Fibroblast of lung (primary cell): ENCODE measurements around the gene MRTO4. TPM values are rescaled to one million over a fixed set of nuclear protein-coding genes. Genes with fewer than 3 reads are reported as not detected.
"Not testable (repeated sequence)": the region's sequence is repeated elsewhere in the genome, so short reads cannot be mapped to it uniquely, and the experiment has no call there.

Experiments
- DNase-seq, 2 donors: peaks; one replicate each; pipeline versions ENCODE4 v3.0.0 to v3.0.0-alpha.2; 2010; ENCODE audit warnings: low read depth in 2 of 2
- H2AFZ ChIP-seq: 2 replicates; pipeline ENCODE4 v1.5.1; 2012; ENCODE audit warnings: low read length, control low read depth, inconsistent platforms
- H3K27ac ChIP-seq: 2 replicates; pipeline ENCODE4 v1.5.1; 2011; ENCODE audit warnings: low read length, control low read depth; ENCODE audit not compliant: insufficient read depth
- H3K27me3 ChIP-seq: 2 replicates; pipeline ENCODE4 v1.5.1; 2011; ENCODE audit warnings: mild to moderate bottlenecking, low read length; ENCODE audit not compliant: control insufficient read depth, insufficient read depth
- H3K36me3 ChIP-seq: 2 replicates; pipeline ENCODE4 v1.5.1; 2011; ENCODE audit warnings: low read length; ENCODE audit not compliant: control insufficient read depth, insufficient read depth
- H3K4me1 ChIP-seq: 2 replicates; pipeline ENCODE4 v1.5.1; 2011; ENCODE audit warnings: low read length; ENCODE audit not compliant: control insufficient read depth, insufficient read depth; ENCODE audit errors: extremely low read depth
- H3K4me2 ChIP-seq: 2 replicates; pipeline ENCODE4 v1.5.1; 2011; ENCODE audit warnings: low read length, control low read depth; ENCODE audit not compliant: insufficient read depth; ENCODE audit errors: extremely low read depth
- H3K4me3 ChIP-seq, 4 experiments: fragments of 200-600 bp in 1 of 4; sonication (generic) in 1 of 4; replicated peaks in 1 of 4; 2 replicates each; pipeline ENCODE4 v1.5.1; 2011 to 2016; ENCODE audit warnings: low read length in 4 of 4, low read depth in 3 of 4, mild to moderate bottlenecking in 3 of 4, control low read depth in 2 of 4, inconsistent platforms in 1 of 4, mixed read lengths in 1 of 4; ENCODE audit not compliant: insufficient read depth in 1 of 4; ENCODE audit errors: control extremely low read depth in 1 of 4
- H3K79me2 ChIP-seq: 2 replicates; pipeline ENCODE4 v1.5.1; 2012; ENCODE audit warnings: mild to moderate bottlenecking, low read length, inconsistent platforms; ENCODE audit not compliant: control insufficient read depth, insufficient read depth
- H3K9ac ChIP-seq: 2 replicates; pipeline ENCODE4 v1.5.1; 2011; ENCODE audit warnings: mild to moderate bottlenecking, low read length, control low read depth; ENCODE audit not compliant: insufficient read depth
- H3K9me3 ChIP-seq: 2 replicates; pipeline ENCODE4 v1.5.1; 2012; ENCODE audit warnings: low read depth, low read length; ENCODE audit not compliant: control insufficient read depth, insufficient read depth
- H4K20me1 ChIP-seq: 2 replicates; pipeline ENCODE4 v1.5.1; 2011; ENCODE audit warnings: low read length; ENCODE audit not compliant: control insufficient read depth, insufficient read depth; ENCODE audit errors: extremely low read depth
- EZH2 ChIP-seq: IDR thresholded peaks from 2 replicates; pipeline ENCODE4 v1.5.1; 2012; ENCODE audit warnings: low read length, control low read depth, mild to moderate bottlenecking; ENCODE audit errors: missing control alignments
- polyA plus RNA-seq, 2 donors: library from polyadenylated mRNA; depleted of rRNA in 1 of 2; stranded (reverse) in 1 of 2; unstranded in 1 of 2; fragments of >200 nt; gene quantifications; 2 replicates each; pipeline ENCODE4 v1.2.1, GENCODE V29; 2011 to 2012; ENCODE audit warnings: missing spikeins in 1 of 2
- total RNA-seq: library from RNA; depleted of rRNA; stranded (reverse); fragments of >200 nt; gene quantifications from 2 replicates; pipeline ENCODE4 v1.2.1, GENCODE V29; 2014
- TF ChIP-seq, protein P1 (sequence below), 2 donors: IDR thresholded peaks in 1 of 2; conservative IDR thresholded peaks in 1 of 2; 1 replicate in 1 of 2; 2 replicates in 1 of 2; pipeline ENCODE4 v1.5.1; 2011 to 2012; ENCODE audit warnings: low read length in 2 of 2, control low read depth in 1 of 2, inconsistent platforms in 1 of 2, low read depth in 1 of 2, mild to moderate bottlenecking in 1 of 2

Gene MRTO4
- total and polyA plus RNA-seq, 2 donors (not counting 1 experiment from before 2014, with no cell fraction given), result 12.6 to 28.6 TPM

DNA sequence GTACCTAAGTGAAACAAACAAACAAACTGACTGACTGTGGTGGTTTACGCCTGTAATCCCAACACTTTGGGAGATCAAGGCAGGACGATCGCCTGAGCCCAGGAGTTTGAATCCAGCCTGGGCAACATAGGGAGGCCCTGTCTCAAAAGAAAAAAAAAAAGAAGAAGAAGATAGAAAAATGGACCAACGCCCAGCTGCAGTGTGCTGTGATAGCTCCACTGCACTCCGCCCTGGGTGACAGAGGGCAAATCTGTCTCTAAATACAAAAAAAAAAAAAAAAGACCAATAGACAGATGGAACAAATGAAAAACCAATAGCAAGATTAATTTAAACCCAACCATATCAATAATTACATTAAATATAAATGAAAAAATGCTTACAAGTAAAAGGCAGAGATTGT, 23.0 kb downstream of the MRTO4 start:
- Histone ChIP-seq H3K4me1 (no peaks in the 10 kb centered on the region), H3K27me3 (no peaks in the 10 kb centered on the region), H2AFZ (no peak overlapping the region), H3K4me3 (no peak overlapping the region), H3K9ac (no peak overlapping the region), H3K36me3 (no peaks in the 10 kb centered on the region), H4K20me1 (no peaks in the 10 kb centered on the region), H3K4me2 (no peak overlapping the region), H3K79me2 (no peaks in the 10 kb centered on the region), H3K9me3 (no peaks in the 10 kb centered on the region), H3K27ac (no peak overlapping the region)
- TF ChIP-seq, protein P1, sequence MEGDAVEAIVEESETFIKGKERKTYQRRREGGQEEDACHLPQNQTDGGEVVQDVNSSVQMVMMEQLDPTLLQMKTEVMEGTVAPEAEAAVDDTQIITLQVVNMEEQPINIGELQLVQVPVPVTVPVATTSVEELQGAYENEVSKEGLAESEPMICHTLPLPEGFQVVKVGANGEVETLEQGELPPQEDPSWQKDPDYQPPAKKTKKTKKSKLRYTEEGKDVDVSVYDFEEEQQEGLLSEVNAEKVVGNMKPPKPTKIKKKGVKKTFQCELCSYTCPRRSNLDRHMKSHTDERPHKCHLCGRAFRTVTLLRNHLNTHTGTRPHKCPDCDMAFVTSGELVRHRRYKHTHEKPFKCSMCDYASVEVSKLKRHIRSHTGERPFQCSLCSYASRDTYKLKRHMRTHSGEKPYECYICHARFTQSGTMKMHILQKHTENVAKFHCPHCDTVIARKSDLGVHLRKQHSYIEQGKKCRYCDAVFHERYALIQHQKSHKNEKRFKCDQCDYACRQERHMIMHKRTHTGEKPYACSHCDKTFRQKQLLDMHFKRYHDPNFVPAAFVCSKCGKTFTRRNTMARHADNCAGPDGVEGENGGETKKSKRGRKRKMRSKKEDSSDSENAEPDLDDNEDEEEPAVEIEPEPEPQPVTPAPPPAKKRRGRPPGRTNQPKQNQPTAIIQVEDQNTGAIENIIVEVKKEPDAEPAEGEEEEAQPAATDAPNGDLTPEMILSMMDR (conservative IDR thresholded peaks at IDR 0.05 in 1 of 2, IDR thresholded peaks at IDR 0.05 in 1 of 2; ENCODE audit: low read depth in 1 of 2, low read length in 2 of 2), result no peak
- TF ChIP-seq EZH2, result no peak
- no peak for DNase-seq

DNA sequence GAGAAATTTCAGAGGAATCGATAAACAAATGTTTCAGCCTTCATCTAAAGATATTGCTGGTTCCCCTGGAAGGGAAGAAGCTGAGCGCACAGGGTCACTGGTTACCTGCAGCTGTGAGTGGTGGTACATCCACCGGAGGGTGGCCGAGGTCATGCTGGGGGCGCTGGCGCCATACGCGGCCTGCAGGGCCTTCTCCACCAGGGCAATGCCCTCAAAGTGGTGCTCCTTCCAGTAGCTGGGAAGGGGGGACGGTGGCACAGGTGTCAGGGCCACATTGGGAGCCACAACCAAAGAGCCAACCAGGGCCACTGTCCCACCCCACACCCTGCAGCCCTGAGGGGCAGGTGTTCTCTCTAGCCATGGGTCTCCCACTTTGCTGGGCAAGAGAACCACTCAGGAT, 32.3 kb downstream of the MRTO4 start:
- no peak overlapping the region for H3K27ac ChIP-seq
- no peaks in the 10 kb centered on the region for H3K79me2 ChIP-seq
- H3K9me3 ChIP-seq, result no peaks in the 10 kb centered on the region
- no peak overlapping the region for H3K4me3 ChIP-seq
- H3K4me1 ChIP-seq, result peaks cover 2% of the 10 kb centered on the region
- H3K9ac ChIP-seq, result no peak overlapping the region
- H3K27me3 ChIP-seq, result no peaks in the 10 kb centered on the region
- H3K4me2 ChIP-seq, result no peak overlapping the region
- H2AFZ ChIP-seq, result no peak overlapping the region
- no peak for TF ChIP-seq EZH2
- TF ChIP-seq, protein P1 (conservative IDR thresholded peaks at IDR 0.05 in 1 of 2, IDR thresholded peaks at IDR 0.05 in 1 of 2; ENCODE audit: low read depth in 1 of 2, low read length in 2 of 2), result no peak
- no peaks in the 10 kb centered on the region for H3K36me3 ChIP-seq
- H4K20me1 ChIP-seq, result no peaks in the 10 kb centered on the region
- DNase-seq, result no peak

DNA sequence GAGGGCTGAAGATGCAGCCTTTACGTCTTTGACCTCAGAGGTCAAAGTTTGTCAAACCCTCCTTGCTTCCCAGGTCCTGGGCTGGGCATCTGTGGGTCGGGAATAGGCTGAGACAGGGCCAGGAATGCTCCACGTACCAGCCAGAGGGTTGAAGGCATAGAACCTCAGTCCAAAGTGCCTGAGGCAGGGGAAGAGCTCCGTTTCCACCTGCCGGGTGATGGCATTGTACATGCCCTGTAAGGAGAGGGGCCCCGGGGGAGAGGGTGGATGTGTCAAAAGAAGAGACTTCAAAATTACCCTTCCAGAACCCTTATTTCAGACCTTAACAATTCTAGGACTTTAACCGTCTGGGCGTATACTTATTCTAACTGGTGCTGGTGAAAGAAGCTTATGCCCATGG, 33.3 kb downstream of the MRTO4 start:
- Histone ChIP-seq H3K4me1 (peaks cover 2% of the 10 kb centered on the region), H3K4me2 (no peak overlapping the region), H3K27me3 (no peaks in the 10 kb centered on the region), H2AFZ (no peak overlapping the region), H3K9me3 (no peaks in the 10 kb centered on the region), H3K36me3 (no peaks in the 10 kb centered on the region), H3K79me2 (no peaks in the 10 kb centered on the region), H3K27ac (no peak overlapping the region), H3K9ac (no peak overlapping the region), H4K20me1 (no peaks in the 10 kb centered on the region), H3K4me3 (no peak overlapping the region)
- TF ChIP-seq, protein P1 (conservative IDR thresholded peaks at IDR 0.05 in 1 of 2, IDR thresholded peaks at IDR 0.05 in 1 of 2; ENCODE audit: low read depth in 1 of 2, low read length in 2 of 2), result no peak
- TF ChIP-seq EZH2, result no peak
- DNase-seq, result no peak

DNA sequence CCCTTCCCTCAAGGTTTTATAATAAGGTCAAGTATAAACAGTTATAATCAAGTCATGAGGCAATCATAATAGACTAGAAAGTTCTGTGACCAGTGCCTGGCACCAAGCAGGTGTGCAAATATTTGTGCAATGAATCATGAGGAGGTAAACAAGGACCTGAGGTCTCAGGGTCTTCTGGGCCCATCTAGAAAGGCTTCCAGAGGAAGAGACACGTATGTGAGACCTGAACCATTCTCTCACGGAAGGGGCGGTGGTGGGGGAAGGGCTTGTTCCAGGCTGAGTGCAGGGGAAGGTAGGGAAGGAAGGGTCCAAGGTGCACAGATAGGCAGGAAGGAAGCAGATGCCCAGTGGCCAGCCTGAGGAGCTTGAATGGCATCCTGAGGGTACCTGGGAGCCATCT, 33.8 kb downstream of the MRTO4 start:
- H3K9ac ChIP-seq, H4K20me1 ChIP-seq, H3K27me3 ChIP-seq, H3K36me3 ChIP-seq, DNase-seq, H3K9me3 ChIP-seq, H3K27ac ChIP-seq, H2AFZ ChIP-seq, H3K4me3 ChIP-seq, H3K79me2 ChIP-seq, H3K4me1 ChIP-seq, H3K4me2 ChIP-seq: not testable (repeated sequence)

DNA sequence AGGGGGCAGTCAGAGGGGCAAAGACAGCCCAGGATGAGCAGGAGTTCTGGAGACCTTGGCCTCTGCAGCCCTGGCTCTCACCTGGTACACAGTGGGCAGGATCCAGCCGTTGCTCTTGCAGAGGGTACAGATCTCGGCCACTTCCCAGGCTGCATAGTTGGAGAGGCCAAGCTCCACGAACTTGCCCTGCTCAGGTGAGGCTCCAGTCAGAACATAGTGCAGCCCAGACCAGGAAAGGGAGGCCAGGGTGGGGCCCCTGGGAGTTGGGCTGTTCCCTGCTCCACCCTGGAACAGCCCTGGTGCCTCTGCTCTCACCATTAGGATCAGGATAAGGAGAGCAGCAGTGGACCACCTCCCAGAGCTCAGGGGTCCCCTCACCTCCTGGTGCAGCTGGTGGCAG, 34.2 kb downstream of the MRTO4 start:
- H3K9me3 ChIP-seq, H3K4me3 ChIP-seq, H3K27ac ChIP-seq, H3K4me2 ChIP-seq, H4K20me1 ChIP-seq, H2AFZ ChIP-seq, DNase-seq, H3K79me2 ChIP-seq, H3K4me1 ChIP-seq, H3K9ac ChIP-seq, H3K27me3 ChIP-seq, H3K36me3 ChIP-seq: not testable (repeated sequence)
